ENCODE results near the gene PRKX.
"Not testable (repeated sequence)": the region's sequence is repeated elsewhere in the genome, so short reads cannot be mapped to it uniquely, and the experiment has no call there.

Gene PRKX

DNA sequence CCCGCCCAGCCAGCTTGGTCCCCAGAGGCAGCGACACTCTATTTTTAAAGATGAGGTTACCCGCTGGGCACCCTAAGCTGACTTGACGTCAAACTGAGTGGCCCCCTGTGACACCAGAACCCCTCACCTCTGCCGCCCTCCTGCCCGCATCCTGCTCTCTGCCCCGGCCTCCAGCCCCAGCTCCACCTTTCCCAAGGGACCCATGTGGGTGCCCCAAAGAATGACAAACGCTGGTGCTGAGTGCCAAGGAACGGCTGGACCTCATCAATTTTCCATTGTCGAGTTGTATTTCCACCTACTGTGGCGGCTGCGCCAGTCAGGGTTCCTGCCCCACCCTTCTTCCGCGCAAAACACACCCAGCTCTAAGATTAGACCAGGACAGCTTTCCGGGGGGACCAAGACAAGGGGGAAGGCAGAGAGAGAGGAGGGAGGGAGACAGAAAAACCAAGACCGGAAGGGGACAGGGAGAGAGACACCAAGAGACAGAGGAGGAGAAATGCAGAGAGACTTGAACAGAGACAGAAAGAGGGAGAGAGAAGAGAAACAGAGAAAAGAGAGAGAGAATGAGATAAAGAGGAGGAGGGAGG, 2.0 kb downstream of the PRKX start:
- no peak for DNase-seq (ENCODE audit: low spot score)

DNA sequence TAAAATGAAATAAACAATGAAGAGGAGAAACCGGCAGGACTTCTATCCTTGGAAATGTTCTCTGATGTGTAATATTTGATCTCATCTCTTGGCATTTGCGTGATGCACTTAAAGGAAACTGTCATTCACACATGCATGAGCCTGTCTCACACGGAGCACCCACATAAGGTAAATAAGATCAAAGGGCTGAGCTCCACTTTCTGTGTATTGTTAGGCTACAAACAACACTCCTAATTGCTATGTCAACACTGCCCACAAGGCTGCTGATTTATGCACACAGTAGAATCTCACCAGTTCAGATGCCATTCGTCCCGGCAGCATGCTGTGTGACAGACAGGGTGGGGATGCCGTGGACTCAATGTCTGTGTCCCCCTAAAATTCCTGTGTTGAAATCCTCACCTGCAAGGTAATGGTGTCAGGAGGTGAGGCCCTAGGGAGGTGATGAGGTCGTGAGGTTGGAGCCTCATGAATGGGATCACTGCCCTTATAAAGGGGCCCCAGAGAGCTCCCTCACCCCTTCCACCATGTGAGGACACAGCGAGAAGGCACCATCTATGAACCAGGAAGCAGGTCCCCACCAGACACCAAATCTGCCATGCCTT, 5.7 kb downstream of the PRKX start:
- not testable (repeated sequence) for DNase-seq (ENCODE audit: low spot score)

DNA sequence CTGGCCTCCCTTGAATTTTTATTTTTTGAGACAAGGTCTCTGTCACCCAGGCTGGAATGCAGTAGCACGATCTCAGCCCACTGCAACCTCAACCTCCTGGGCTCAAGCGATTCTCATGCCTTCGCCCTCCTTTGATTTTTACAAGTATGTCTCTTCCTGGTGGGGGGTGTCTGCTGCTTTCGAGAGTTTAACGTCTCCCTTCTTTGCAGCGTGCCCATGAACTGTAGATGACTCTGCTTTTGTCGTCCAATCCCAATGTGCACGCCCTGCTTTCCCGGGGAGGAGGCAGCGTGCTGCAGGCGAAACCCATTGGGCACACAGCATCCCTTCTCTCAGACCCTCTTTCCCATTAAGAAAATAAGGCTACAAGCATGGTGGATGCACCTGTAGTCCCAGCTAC, 7.0 kb downstream of the PRKX start:
- DNase-seq (ENCODE audit: low spot score) = no peak

DNA sequence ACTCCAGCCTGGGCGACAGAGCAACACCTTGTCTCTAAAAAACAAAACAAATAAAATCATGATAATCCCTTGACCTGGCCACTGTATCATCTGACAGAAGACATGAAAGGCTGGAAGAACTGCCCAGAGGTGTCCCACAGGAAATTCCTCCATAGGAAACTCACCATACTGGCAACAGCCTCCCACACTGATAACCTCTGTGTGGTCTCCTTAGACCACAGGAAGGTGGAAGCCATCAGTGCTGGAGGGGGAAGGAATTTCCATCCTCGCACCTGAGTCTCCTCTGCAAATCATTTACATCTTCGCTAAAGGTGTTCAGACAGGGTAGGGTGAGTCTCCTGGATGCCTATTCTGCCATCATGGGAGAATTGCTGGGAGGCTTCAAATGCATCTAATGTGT, 10.2 kb downstream of the PRKX start:
- not testable (repeated sequence) for DNase-seq (ENCODE audit: low spot score)

DNA sequence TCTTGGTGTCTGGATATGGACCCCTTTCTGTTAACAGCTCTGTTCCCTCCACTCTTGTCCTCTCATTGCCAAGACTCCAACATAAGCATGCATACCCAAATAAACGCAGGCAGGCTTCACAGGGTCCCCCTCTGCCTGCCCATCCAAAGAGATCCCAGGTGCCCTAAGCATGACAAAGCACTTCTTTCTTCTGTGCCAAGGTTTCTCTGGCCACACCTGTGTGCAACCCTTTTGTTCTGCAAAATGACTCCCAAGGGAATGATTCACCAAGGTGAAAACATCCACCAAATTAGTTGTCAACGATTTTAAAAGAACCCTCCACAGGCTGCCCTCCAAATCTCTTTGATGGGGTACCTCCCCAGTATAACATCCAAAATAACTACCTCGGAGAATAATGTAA, 11.4 kb downstream of the PRKX start:
- DNase-seq (ENCODE audit: low spot score) = not testable (repeated sequence)

DNA sequence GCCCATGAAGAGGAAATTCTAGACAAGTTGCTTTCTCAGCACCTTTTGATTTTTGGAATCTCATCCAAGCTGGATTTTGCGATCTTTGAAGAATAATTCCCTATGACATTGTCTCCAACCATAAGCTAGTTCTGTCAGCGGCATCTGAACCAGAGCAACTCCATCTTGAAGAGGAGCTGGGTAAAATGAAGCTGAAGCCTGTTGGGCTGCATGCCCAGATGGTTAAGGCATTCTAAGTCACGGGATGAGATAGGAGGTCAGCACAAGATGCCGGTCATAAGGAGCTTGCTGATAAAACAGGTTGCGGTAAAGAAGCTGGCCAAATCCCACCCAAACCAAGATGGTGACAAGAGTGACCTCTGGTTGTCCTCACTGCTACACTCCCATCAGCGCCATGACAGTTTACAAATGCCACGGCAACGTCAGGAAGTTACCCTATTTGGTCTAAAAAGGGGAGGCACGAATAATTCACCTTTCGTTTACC, 12.0 kb downstream of the PRKX start:
- not testable (repeated sequence) for DNase-seq (ENCODE audit: low spot score)

DNA sequence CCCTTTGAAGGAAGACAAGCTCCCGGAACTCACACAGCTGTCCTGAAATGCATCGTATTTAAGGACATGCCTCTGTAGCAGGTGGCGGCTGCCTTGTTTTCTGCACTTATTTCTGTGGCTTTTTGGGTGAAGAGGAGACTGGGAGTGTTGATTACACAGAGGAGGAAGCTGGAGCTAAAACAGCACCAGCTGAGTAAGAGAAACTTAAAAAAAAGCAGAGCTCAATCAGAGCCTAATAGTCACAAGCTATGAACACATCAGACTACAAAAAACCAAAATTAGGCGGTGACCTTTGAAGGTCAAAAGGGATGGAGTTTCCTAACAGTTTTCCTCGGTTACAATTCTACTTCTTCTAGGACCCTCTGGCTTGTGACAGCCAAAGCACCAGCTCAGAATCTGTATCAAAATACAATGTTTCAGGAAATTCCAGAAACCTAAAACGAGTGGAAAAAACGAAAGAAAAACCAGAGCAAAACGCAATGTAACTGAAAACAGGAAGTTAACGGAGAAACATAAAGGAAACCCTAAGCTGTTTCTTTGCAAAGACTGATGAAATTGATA, 13.5 kb downstream of the PRKX start:
- no peak for DNase-seq (ENCODE audit: low spot score)

DNA sequence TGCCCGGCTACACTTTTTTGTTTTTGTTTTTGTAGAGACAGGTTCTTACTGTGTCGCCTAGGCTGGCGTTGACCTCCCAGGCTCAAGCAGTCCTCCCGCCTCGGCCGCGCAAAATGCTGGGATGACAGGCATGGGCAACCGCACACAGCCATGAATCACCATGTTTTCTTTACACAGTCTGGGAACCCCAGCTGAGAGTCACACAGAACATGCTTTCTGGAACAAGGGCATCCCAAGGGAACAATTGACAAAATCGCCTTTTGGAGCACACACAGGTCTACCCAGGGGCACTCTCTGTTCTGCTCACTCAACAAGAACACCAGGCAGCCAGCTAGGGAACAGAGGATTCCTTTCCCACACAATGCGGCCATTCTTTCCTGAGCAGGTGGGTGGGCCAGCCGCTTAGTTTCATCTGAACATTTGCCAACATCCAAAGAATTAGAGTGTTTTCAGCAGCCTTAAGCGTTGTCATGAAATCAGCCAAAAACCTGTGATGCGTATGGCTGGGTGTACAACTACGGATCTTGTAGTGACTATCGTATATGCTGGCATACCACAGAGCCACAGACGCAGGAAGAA, 15.7 kb downstream of the PRKX start:
- DNase-seq (ENCODE audit: low spot score) = no peak

DNA sequence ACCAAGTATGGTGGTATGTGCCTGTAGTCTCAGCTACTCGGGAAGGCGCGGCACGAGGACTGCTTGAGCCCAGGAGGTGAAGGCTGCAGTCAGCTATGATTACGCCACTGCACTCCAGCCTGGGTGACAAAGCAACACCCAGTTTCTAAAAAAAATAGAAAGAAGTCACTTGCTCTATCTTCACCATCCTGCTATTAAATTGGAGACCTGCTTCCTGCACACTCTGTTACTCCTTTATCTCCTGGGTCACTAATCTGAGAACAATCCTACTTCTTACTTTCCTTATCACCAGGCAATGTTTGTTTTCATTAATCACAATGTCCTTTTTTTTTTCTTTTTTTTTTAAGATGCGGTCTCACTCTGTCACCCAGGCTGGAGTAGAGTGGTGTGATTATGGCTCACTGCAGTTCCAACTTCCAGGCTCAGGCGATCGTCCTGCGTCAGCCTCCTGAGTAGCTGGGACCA, 16.2 kb downstream of the PRKX start:
- no peak for DNase-seq (ENCODE audit: low spot score)

DNA sequence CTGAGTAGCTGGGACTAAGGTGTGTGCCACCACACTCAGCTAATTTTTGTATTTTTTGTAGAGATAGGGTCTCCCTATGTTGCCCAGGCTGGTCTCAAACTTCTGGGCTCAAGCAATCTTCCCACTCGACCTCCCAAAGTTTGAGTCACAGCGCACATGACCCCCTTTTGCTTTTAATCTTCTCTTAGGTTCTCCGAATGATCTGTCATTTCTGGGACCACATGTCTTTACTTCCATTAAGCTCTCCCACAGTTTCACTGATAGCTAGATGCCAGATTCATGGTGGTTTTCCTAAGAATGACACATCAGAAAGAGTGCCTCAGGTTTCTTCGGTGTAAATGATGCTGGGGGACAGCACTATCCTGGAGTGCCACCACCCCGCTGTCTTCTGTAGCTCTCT, 17.9 kb downstream of the PRKX start:
- DNase-seq (ENCODE audit: low spot score) = no peak

DNA sequence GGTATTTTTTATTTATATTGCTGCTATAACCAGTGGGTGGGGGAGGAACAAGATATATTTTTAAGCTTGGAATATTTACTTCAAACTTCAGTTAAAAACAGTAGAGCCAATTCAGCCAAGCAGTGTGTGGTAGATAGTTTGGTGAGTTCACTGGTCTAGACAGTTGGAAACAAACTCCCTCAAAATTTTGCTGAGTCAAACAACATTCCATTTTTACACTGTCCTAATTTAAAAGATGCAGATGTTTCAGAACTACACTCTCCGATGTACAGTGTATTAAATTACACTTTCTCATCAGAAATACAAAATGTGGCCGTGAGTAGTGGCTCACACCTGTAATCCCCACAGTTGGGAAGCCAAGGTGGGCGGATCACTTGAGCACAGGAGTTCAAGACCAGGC, 23.3 kb downstream of the PRKX start:
- peak; percentile 10 for DNase-seq (ENCODE audit: low spot score)

DNA sequence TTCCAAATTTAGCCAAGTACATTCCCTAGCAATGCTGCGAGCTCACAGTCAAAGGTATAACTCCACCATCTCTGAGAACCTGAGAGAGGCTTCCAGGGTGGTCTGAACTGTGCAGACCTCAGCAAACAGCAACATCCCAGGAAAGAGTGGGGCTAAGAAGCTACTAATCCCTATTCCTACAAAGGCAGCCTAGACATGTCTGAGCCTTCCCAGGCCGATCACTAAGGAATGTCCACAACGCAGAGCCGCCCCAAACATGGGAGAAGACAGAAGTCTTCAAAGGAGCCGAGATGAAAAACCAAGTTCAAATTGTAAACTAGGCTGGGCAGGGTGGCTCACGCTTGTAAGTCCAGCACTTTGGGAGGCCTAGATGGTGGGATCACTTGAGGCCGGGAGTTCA, 30.2 kb downstream of the PRKX start:
- DNase-seq (ENCODE audit: low spot score) = not testable (repeated sequence)

DNA sequence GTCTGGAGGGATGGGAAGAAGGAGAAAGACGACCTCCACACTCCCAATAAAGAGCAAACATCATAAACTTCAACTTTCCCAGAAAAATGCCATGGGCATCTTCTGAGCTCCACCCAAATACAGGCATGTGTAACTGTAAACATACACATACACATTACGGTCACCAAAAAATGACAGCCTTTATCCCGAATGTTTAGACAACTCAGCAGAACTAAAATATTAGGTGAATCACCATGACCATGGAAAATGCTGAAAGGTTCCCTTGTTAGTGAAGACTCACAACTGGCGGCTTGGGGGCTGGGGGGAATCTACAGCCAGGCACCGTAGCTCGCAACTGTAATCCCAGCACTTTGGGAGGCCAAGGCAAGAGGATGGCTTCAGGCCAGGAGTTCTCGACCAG, 33.0 kb downstream of the PRKX start:
- DNase-seq (ENCODE audit: low spot score) = no peak

DNA sequence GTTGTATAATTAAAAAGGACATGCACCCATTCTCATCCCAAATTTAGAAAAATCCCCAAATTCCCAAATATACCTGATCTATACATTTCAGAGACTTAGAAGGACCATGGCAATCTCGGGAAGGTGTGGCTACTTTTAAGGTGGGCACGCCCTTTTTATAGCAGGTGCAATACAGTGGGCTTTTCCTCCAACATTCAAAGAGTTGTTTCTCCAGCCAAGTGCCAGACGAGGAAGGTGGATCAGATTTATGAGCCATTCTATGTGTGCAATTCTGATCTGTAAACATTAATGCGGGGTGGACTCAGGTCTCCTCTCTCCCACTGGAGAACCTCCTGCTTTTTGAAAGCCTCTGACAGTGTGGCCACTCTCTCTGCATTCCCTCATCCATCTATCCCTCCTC, 33.8 kb downstream of the PRKX start:
- no peak for DNase-seq (ENCODE audit: low spot score)

DNA sequence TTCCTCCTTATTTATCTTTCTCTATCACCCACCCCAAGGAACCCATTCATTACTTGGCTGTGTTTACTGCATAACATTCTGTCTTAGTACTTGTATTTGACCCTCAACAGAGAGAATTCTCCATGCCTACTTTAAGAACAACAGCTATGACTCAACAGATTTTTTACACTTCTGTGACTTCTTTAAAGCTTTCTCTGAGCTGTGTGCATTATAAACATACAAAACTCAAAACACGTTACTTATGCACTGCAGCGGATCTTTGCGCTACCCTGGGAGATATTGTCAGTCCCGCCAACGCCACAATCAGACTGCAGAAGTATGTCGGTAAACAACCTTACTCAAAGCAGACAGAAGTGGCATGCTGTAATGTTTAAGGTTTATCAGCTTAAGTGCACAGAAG, 35.1 kb downstream of the PRKX start:
- DNase-seq (ENCODE audit: low spot score) = no peak

DNA sequence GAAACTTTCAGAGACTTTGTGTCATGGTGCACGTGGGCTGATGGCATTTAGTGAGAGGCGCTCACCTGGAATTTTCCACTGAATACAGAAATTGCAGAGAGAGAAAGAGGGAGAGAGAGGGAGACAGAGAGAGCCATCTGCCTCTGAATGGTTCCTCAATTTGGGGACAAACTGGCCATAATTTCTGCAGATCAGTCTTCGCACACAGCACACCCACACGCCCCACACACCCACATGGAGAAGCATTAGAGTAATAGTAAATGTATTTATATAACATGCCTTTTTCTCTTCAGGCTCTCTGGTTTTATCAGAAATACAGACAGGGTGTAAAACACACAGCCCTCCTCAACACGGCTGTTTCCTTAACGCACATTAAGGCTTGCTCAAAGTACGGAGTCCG, 38.6 kb downstream of the PRKX start:
- no peak for DNase-seq (ENCODE audit: low spot score)

DNA sequence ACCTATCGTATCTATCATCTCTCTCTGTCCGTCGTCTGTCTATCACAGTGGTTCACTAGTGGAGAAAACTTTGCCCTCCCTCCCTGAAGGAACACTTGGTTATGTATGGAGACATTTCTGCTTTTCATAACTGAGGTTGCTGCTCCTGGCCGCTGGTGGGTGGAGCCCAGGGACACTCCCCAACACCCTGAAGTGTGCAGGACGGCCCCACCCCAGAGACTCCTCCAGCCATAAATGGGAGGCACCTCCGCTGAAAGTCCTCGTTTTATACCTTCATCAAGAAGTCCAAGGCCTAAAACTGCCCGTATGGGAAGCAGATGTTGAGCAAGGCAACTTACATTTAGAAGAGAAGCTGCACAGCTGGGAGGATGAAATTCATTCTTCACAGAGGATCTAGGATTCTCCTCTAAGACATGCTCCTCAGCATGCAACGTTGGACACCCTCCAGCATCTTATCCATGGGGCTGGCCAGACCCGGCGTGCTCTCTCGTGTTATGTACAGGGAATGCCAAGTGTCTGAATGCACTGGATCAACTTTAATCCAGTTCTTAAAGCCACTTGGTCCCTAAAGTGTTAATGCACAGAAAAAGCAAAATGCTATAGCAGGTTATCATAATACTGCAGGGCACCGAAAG, 43.5 kb downstream of the PRKX start:
- DNase-seq (ENCODE audit: low spot score) = no peak

DNA sequence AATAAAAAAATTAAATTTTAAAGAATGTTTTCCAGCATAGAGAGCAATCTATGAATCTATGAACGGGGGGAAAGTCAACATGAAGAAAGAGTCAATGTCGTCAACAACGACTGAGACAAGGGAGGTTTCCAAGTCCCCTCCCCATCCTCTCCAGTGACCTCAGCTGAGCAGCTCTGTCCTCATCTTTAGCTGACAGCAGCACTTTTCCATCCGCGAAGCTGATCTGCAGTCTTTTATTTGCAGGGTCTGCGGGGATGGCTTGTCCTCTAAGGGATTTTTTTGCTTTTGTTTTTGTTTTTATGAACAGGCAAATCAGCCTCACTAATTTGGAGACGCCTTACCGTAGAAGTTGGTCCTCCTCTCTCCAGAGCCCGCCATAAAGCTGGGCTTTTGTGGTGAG, 46.5 kb downstream of the PRKX start:
- DNase-seq (ENCODE audit: low spot score) = no peak

DNA sequence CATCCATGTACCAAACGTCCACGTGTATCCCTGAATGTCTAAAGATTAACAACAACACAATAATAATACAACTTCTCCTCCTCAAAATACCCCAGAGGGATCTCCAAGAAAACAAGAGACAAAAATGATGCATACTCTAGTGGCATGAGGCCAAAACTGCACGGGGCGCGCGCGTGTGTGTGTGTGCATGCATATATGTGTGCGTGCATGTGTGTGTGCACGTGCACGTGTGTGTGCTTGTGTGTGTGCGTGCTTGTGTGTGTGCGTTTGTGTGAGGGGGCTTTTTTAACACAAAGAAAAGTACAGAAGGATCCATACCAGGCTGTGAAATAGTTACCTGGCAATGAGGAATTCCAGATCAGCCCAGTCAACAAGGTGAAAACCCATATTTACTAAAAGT, 48.5 kb downstream of the PRKX start:
- no peak for DNase-seq (ENCODE audit: low spot score)

DNA sequence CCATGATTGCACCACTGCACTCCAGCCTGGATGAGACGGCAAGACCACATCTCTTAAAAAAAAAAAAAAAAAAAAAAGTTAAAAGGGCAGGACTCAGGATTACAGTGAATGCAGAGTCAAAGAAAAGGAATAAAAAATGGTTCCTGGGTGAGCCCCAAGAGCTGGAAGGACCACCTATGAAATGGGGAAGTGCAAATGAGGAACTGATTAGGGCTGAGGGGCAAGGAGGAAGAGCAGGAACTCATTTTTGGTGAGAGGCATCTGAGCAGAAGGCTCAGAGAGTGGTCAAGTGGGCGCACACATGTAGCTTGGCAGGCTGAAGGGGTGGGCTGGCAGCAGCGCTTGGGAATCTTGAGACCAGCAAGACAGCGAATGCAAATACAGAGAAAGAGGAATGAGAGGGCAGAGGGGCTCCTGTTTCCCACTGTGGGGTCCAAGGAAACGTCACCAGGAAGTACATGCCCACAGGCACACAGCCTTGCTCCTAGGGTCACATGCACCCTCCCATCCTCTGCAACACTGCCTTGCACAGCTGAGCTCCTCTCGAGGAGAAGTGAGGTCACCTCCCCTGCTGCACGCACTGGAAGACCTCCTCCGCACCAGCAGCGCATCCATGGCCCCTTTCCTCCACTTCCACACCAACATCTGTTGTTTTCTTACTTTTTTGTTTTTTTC, 49.7 kb downstream of the PRKX start:
- not testable (repeated sequence) for DNase-seq (ENCODE audit: low spot score)

DNA sequence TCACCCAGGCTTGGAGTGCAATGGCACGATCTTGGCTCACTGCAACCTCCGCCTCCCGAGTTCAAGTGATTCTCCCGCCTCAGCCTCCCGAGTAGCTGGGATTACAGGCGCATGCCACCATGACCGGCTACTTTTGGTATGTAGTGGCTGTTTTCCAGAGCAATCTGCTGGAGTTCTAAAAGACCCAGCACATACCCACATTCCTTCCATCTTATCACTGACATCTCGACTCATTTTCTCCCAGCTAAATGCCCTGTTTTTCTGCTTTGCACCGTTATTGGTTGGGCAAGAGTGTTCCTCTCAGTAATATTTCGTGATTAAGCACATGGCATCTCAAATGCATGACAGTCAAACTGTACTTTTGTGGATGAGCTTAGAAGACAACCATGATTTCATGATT, 53.7 kb downstream of the PRKX start:
- no peak for DNase-seq (ENCODE audit: low spot score)

DNA sequence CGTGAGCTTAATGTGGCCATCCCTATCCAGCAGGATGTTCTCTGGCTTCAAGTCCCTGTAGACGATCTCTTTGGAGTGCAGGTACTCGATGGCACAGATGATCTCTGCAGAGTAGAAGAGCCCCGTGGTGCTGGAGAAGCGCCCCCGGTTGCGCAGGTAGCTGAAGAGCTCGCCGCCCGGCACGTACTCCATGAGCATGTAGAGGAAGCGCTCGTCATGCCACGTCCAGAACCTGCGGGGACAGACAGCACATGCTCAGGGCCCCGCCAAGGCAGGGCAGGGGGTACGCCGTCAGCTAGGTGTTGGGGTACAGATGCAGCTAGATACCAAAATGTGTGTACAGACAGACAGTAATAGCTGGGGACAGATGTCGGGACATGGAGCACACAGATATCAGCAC, 58.3 kb downstream of the PRKX start:
- no peak for DNase-seq (ENCODE audit: low spot score)

Measured in AG20443 (cell line).